Fibroblast of the aortic adventitia (primary cell): ENCODE measurements around the gene GARIN1A. TPM values are rescaled to one million over a fixed set of nuclear protein-coding genes. Genes with fewer than 3 reads are reported as not detected.
A peak's percentile ranks its signal among the peaks of the same experiment; 100 is the strongest.

Source experiments
- DNase-seq: peaks from one replicate; pipeline ENCODE4 v3.0.0-alpha.2; 2010; ENCODE audit warnings: low read depth
- H3K4me3 ChIP-seq: 2 replicates; pipeline ENCODE4 v1.5.1; 2011; ENCODE audit warnings: low read depth, mild to moderate bottlenecking, control low read depth, low read length, moderate library complexity
- small RNA-seq: library from RNA; depleted of rRNA; stranded (forward); fragments of <200 nt; gene quantifications from one replicate; pipeline ENCODE3, GENCODE V24; 2012
- total RNA-seq: library from RNA; depleted of rRNA; stranded (reverse); fragments of >200 nt; gene quantifications from 2 replicates; pipeline ENCODE4 v1.2.3, GENCODE V29; 2012; ENCODE audit warnings: low replicate concordance
- TF ChIP-seq, protein P1 (sequence below): IDR thresholded peaks from 2 replicates; pipeline ENCODE4 v1.5.1; 2011; ENCODE audit warnings: mild to moderate bottlenecking, low read length, control low read depth, inconsistent platforms; ENCODE audit not compliant: insufficient read depth

Gene GARIN1A
- total RNA-seq, 1 donor, result 1.2 TPM

GRCh38 chr7:128708824-128709223 is 36.7 kb downstream of the GARIN1A start:
- DNase-seq, result no peak
- TF ChIP-seq, protein P1, sequence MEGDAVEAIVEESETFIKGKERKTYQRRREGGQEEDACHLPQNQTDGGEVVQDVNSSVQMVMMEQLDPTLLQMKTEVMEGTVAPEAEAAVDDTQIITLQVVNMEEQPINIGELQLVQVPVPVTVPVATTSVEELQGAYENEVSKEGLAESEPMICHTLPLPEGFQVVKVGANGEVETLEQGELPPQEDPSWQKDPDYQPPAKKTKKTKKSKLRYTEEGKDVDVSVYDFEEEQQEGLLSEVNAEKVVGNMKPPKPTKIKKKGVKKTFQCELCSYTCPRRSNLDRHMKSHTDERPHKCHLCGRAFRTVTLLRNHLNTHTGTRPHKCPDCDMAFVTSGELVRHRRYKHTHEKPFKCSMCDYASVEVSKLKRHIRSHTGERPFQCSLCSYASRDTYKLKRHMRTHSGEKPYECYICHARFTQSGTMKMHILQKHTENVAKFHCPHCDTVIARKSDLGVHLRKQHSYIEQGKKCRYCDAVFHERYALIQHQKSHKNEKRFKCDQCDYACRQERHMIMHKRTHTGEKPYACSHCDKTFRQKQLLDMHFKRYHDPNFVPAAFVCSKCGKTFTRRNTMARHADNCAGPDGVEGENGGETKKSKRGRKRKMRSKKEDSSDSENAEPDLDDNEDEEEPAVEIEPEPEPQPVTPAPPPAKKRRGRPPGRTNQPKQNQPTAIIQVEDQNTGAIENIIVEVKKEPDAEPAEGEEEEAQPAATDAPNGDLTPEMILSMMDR, result no peak

DNA sequence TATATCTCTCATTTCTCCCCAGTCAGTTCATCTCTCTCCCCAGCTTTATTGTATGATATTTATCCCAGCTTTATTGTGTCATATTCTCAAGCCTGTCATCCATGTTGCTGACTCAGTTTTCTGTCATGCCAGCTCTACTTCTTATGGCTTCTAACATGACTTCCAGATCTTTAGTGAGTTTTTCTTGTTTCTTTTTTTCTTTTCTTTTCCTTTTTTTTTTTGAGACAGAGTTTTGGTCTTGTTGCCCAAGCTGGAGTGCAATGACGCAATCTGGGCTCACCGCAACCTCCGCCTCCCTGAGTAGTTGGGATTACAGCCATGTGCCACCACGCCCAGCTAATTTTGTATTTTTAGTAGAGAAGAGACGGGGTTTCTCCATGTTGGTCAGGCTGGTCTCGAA is 38.4 kb downstream of the GARIN1A start:
- TF ChIP-seq, protein P1, result no peak
- no peak overlapping the region for H3K4me3 ChIP-seq
- peak; percentile 56 for DNase-seq

More at GRCh38 chr7:128708824-128709223, 36.7 kb downstream of the GARIN1A start:
- no peak overlapping the region for H3K4me3 ChIP-seq

DNA sequence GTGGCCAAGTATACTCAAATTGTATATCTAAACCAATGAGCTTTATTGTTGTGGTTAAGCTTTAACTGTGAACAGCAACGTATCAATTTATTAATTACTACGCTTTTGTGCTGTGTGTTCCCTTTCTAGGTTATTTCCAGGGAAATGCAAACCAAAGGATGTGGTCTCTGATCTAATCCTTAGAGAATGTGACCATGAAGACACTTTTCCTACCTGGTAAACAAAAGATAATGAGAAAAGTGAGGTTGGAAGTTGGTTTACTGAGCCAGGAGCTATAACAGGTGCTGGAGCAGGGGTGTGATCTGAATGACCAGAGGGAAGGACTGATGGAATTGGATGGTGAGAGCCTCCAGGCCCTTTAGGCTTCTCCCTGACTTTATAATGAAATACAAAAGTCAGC is 41.7 kb downstream of the GARIN1A start:
- TF ChIP-seq, protein P1, result no peak
- no peak for DNase-seq

GRCh38 chr7:128714701-128715495 is 42.8 kb downstream of the GARIN1A start:
- no peak for DNase-seq
- TF ChIP-seq, protein P1, result no peak

More for the DNA sequence above, 41.7 kb downstream of the GARIN1A start:
- H3K4me3 ChIP-seq, result no peak overlapping the region

DNA sequence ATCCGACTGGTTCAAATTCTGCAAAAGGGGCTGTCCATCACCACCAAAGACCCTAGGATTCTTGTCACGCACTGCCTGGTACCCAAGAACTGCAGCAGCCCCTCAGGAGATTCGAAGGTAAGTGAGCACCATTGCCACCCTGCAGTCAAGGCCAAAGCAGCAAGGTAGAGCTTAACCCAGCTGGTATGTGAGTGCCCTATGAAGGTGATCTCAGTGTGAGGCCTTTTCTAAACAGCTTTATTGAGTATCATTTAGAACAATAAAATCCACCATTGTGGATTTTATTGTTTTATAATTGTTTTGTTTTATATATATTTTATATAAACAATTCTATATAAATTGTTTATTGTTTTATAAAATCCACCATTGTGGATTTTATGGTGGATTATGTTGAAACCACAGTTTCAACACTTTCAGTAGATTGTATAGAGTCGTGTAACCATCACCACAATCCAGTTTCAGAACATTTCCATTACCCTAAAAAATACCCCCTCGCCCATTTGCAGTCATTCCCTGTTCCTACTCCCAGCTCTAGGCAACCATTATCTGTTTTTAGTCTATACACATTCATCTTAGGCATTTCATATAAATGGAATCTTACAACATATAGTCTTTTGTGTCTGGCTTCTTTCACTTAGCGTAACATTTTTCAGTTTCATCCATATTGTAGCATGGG is 47.0 kb downstream of the GARIN1A start:
- DNase-seq, result no peak
- TF ChIP-seq, protein P1, result no peak
- H3K4me3 ChIP-seq, result no peak overlapping the region

More at GRCh38 chr7:128714701-128715495, 42.8 kb downstream of the GARIN1A start:
- no peak overlapping the region for H3K4me3 ChIP-seq

- H3K4me3 ChIP-seq, result no peak overlapping the region
- TF ChIP-seq, protein P1, result no peak
- no peak for DNase-seq
These were observed 49.3 kb downstream of the GARIN1A start for GRCh38 chr7:128721376-128721775.

Small RNAs within 50 kb of the gene (small RNA-seq; reads per million reads assigned to genes)
- gene RNA5SP242 (2.2 reads per million, percentile 72 among the genes with 10 or more reads in this experiment), gene RNA5SP243 (not detected), gene RNU6-177P (not detected)

Other genes starting within 250 kb of the GARIN1A start
- gene HILPDA, start 216.4 kb upstream of the GARIN1A start, total RNA-seq, result 17.3 and 25.3 TPM in 2 replicates
- gene METTL2B, start 195.5 kb upstream of the GARIN1A start, total RNA-seq, result 13.5 and 41.4 TPM in 2 replicates
- gene CALU, start 67.1 kb downstream of the GARIN1A start, total RNA-seq, result 624 and 625 TPM in 2 replicates
- not detected in 2 replicates for gene OPN1SW, start 103.5 kb downstream of the GARIN1A start, total RNA-seq
- gene CCDC136, start 119.7 kb downstream of the GARIN1A start, total RNA-seq, result 9.9 and 15.7 TPM in 2 replicates
- gene FLNC, start 158.1 kb downstream of the GARIN1A start, total RNA-seq, result 43.7 and 193 TPM in 2 replicates
- 6.1 and 76.7 TPM in 2 replicates for gene ATP6V1F, start 190.6 kb downstream of the GARIN1A start, total RNA-seq
- 0.09 and 1.6 TPM in 2 replicates for gene KCP, start 238.4 kb downstream of the GARIN1A start, total RNA-seq